GM12878 (cell line): ENCODE results near the gene SENP8. TPM values are rescaled to one million over a fixed set of nuclear protein-coding genes. Genes with fewer than 3 reads are reported as not detected.

Source experiments
- ATAC-seq: fragments of 200-7000 bp; cut with Tn5 transposase; 3 replicates; pipeline ENCODE4 v1.9.1; 2020; ENCODE audit warnings: mild to moderate bottlenecking, moderate library complexity
- BruUV-seq: library from RNA; stranded (reverse); fragments of 400-500 nt; replicated peaks from 2 replicates; lab custom pipeline; 2021; lab: Mats Ljungman, UMichigan
- CTCF ChIA-PET: fragments of 300-600 bp; sonication (Branson Sonifier 250); formaldehyde crosslinking; extraction: SDS; loops from one replicate; lab custom pipeline; 2021; ENCODE audit warnings: inconsistent platforms; lab: Yijun Ruan, JAX
- POLR2A ChIA-PET: fragments of 350-600 bp; formaldehyde crosslinking; extraction: SDS; loops from one replicate; lab custom pipeline; 2021; ENCODE audit warnings: inconsistent platforms; lab: Charles Lee
- RAD21 ChIA-PET: fragments of 300-600 bp; sonication (Branson Sonifier 250); formaldehyde crosslinking; loops from one replicate; lab custom pipeline; 2023; ENCODE audit warnings: antibody characterized with exemption; ENCODE audit not compliant: unreplicated experiment; lab: Charles Lee
- SMC1A ChIA-PET: fragments of 300-600 bp; sonication (Branson Sonifier 250); formaldehyde crosslinking; loops from one replicate; lab custom pipeline; 2023; ENCODE audit not compliant: unreplicated experiment, uncharacterized antibody; lab: Charles Lee
- DNase-seq: peaks from one replicate; pipeline ENCODE4 v3.0.0-alpha.2; 2011; ENCODE audit warnings: low read depth, low spot score
- FAIRE-seq: peaks from 3 replicates; lab custom pipeline; 2011; peaks lifted over from hg19 to GRCh38; lab: Jason Lieb, UNC
- H2AFZ ChIP-seq: 2 replicates; pipeline ENCODE4 v1.6.0; 2011; ENCODE audit warnings: low read depth, low read length, control low read depth; ENCODE audit not compliant: control insufficient read depth
- H3K27ac ChIP-seq: 2 replicates; pipeline ENCODE4 v1.5.1; 2011; ENCODE audit warnings: control low read depth; ENCODE audit not compliant: control insufficient read depth, insufficient read depth
- H3K27me3 ChIP-seq, 2 experiments: replicated peaks in 1 of 2; 2 replicates each; pipeline versions ENCODE4 v1.6.0 to v1.6.1; 2011; ENCODE audit warnings: low read length in 1 of 2; ENCODE audit not compliant: control insufficient read depth in 2 of 2, insufficient read depth in 2 of 2
- H3K36me3 ChIP-seq, 2 experiments: 2 replicates each; pipeline ENCODE4 v1.5.1; 2011; ENCODE audit warnings: low read length in 1 of 2; ENCODE audit not compliant: control insufficient read depth in 2 of 2, insufficient read depth in 2 of 2
- H3K4me1 ChIP-seq: 2 replicates; pipeline ENCODE4 v1.6.1; 2011; ENCODE audit warnings: mild to moderate bottlenecking, low read length, moderate library complexity, mixed read lengths; ENCODE audit not compliant: control insufficient read depth, insufficient read depth
- H3K4me2 ChIP-seq: 2 replicates; pipeline ENCODE4 v1.6.0; 2011; ENCODE audit warnings: control low read depth; ENCODE audit not compliant: control insufficient read depth, insufficient read depth
- H3K4me3 ChIP-seq: fragments of 200-600 bp; sonication (generic); 2 replicates; pipeline ENCODE4 v1.5.1; 2016
- H3K79me2 ChIP-seq: 2 replicates; pipeline ENCODE4 v1.6.0; 2011; ENCODE audit warnings: low read length; ENCODE audit not compliant: control insufficient read depth, insufficient read depth
- H3K9ac ChIP-seq: 2 replicates; pipeline ENCODE4 v1.8.0; 2011; ENCODE audit warnings: low read length, control low read depth, mixed read lengths; ENCODE audit not compliant: control insufficient read depth, insufficient read depth
- H3K9me3 ChIP-seq: replicated peaks from 3 replicates; pipeline ENCODE4 v1.5.1; 2011; ENCODE audit warnings: mild to moderate bottlenecking, low read length; ENCODE audit not compliant: control insufficient read depth, insufficient read depth
- H4K20me1 ChIP-seq: 2 replicates; pipeline ENCODE4 v1.6.0; 2011; ENCODE audit not compliant: control insufficient read depth, insufficient read depth
- ATF7 ChIP-seq: fragments of 450-650 bp; IDR thresholded peaks from 2 replicates; pipeline ENCODE4 v1.6.1; 2016; ENCODE audit warnings: low read depth, mild to moderate bottlenecking
- BCL11A ChIP-seq: IDR thresholded peaks from 2 replicates; pipeline ENCODE4 v1.6.1; 2011; ENCODE audit warnings: low read depth, low read length
- FOS ChIP-seq: IDR thresholded peaks from 3 replicates; pipeline ENCODE4 v1.6.1; 2011; ENCODE audit warnings: borderline replicate concordance; ENCODE audit not compliant: insufficient read length; ENCODE audit errors: extremely low read depth
- FOXM1 ChIP-seq: IDR thresholded peaks from 2 replicates; pipeline ENCODE4 v1.6.1; 2012; ENCODE audit warnings: low read depth, mild to moderate bottlenecking, inconsistent platforms, low read length, moderate library complexity
- IKZF1 ChIP-seq: fragments of 450-650 bp; conservative IDR thresholded peaks from 2 replicates; pipeline ENCODE4 v1.6.1; 2017; ENCODE audit warnings: antibody characterized with exemption, mild to moderate bottlenecking
- MTA2 ChIP-seq: fragments of 450-650 bp; IDR thresholded peaks from 2 replicates; pipeline ENCODE4 v1.6.1; 2016; ENCODE audit warnings: low read depth, mild to moderate bottlenecking, moderate library complexity
- NFIC ChIP-seq: IDR thresholded peaks from 2 replicates; pipeline ENCODE4 v1.6.1; 2012; ENCODE audit warnings: low read depth, mild to moderate bottlenecking, inconsistent platforms, low read length, moderate library complexity
- POLR2A ChIP-seq: IDR thresholded peaks from 2 replicates; pipeline ENCODE4 v1.6.1; 2011; ENCODE audit warnings: low read depth, mild to moderate bottlenecking, low read length
- RB1 ChIP-seq: fragments of 450-650 bp; formaldehyde crosslinking; IDR thresholded peaks from 2 replicates; pipeline ENCODE4 v1.6.1; 2017; ENCODE audit warnings: mild to moderate bottlenecking, borderline replicate concordance
- SIX5 ChIP-seq: IDR thresholded peaks from 2 replicates; pipeline ENCODE4 v1.6.1; 2011; ENCODE audit warnings: mild to moderate bottlenecking, low read depth, low read length, moderate library complexity; ENCODE audit not compliant: severe bottlenecking
- STAT3 ChIP-seq: IDR thresholded peaks from 2 replicates; pipeline ENCODE4 v1.6.1; 2011; ENCODE audit warnings: low read depth, low read length, improper control_type of control experiment
- ZNF24 ChIP-seq: fragments of 450-650 bp; IDR thresholded peaks from 2 replicates; pipeline ENCODE4 v1.6.1; 2017; ENCODE audit warnings: antibody characterized with exemption, mild to moderate bottlenecking
- ZNF274 ChIP-seq: IDR thresholded peaks from one replicate; pipeline ENCODE4 v1.8.0; 2011; ENCODE audit not compliant: insufficient read length, insufficient read depth
- WGBS: methylation state at CpG from one replicate; pipeline ENCODE4 v1.1.6; 2016; ENCODE audit warnings: low lambda C conversion rate; ENCODE audit not compliant: insufficient replicate concordance, insufficient coverage; ENCODE audit errors: missing lambda C conversion rate; 5-methylcytosine and 5-hydroxymethylcytosine counted together
- in situ Hi-C: fragments of 300-500 bp; cut with MboI; formaldehyde crosslinking; loops from 9 replicates; pipeline ENCODE4 v1.14.3; 2018; ENCODE audit warnings: mixed read lengths
- intact Hi-C: fragments of 100-400 bp; cut with micrococcal nuclease; formaldehyde crosslinking; loops from one replicate; pipeline ENCODE4 v1.14.2; 2022; ENCODE audit not compliant: unreplicated experiment
- polyA plus RNA-seq, 11 experiments: library from polyadenylated mRNA; depleted of rRNA in 4 of 11; unstranded in 6 of 11; stranded (reverse) in 5 of 11; fragments of >200 nt; fragmentation: Nextera tagmentation in 4 of 11; fragmentation: Illumina TruSeq in 1 of 11; extraction: Ambion mirVana in 4 of 11; extraction: Trizol in 1 of 11; gene quantifications; 1 replicate in 1 of 11; 2 replicates in 10 of 11; pipeline versions ENCODE4 v1.2.1 to v1.2.3, GENCODE V29; 2011 to 2016; ENCODE audit warnings: inconsistent platforms in 2 of 11, missing spikeins in 2 of 11, low read depth in 1 of 11
- total RNA-seq, 4 experiments: library from RNA; depleted of rRNA in 3 of 4; stranded (reverse); fragments of >200 nt in 3 of 4; fragmentation: Illumina TruSeq in 1 of 4; extraction: Trizol in 1 of 4; gene quantifications; 2 replicates each; pipeline versions ENCODE4 v1.2.1 to v1.2.3, GENCODE V29; 2013 to 2021
- TF ChIP-seq, protein P1 (sequence below): fragments of 450-650 bp; IDR thresholded peaks from 2 replicates; pipeline ENCODE4 v1.6.1; 2017; ENCODE audit warnings: mild to moderate bottlenecking, moderate library complexity
- TF ChIP-seq, protein P2 (sequence below): fragments of 450-650 bp; conservative IDR thresholded peaks from 2 replicates; pipeline ENCODE4 v1.6.1; 2017; ENCODE audit warnings: mild to moderate bottlenecking, moderate library complexity
- TF ChIP-seq, protein P3 (sequence below): IDR thresholded peaks from 2 replicates; pipeline ENCODE4 v1.6.1; 2012; ENCODE audit warnings: low read length, inconsistent platforms

Gene SENP8
- total and polyA plus RNA-seq, 10 of the 15 experiments (the other 5 are each of a cell fraction or from before 2014, with no cell fraction given) = 0.87 to 5.6 (median 2.2) TPM

DNA sequence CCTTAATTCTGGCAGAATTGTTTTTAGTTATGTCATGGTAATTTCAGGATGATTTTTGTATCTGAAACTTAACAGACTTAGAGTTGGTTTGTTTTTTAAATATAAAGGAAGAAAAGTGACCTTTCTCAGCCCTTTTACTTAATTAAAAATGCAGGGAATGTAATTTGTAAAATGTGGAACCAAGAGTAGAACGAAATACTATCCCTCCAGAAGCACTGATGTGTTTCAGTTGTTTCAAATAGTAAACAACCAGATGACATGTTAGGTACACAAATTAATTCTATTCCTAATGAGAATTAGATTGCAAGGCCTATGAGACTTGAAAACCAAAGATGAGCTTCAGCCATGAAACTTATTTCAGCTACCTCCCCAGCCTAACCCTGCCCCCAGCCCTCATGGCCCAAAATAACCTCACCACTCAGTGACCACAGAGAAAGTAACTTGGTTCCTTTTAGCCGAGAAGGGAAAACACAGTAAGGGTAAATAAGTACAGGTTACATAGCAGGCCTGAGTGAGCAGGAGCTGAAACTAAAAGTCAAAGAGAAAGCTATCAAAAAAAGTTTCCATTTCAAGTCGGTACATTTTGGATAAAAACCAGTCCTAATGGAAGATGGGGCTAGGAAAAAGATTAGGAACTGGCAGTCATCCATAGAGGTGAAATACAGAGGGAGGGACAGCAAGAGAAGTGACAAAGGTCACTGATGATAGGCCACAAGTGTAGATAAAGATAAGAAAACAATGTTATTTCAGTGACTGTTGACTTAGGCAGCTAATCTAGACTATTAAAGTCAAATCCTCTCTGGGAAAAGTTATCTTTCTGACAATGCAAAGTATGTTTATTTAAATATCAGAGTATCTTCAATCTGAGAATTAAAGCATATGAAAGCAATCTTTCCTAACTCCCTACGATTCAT lies 23.2 kb downstream of the SENP8 start:
- WGBS = 0% methylated on average over 4 of the region's 4 CpGs
- RAD21 ChIA-PET = interaction anchor here (0.6 to 1.7 kb wide), 12 partner anchors 8 to 398 kb away, joined by 3 to 11 read pairs (median 5); partner anchors contain the start of genes MYO9A and SENP8
- H3K27me3 ChIP-seq = no peaks in the 10 kb centered on the region
- intact Hi-C loops (loop anchor here (1.0 to 5.0 kb wide), 2 partner anchors 23 to 64 kb away; partner anchors contain the start of genes MYO9A and SENP8), in situ Hi-C loops (no loop called here)
- SMC1A ChIA-PET = interaction anchor here (0.5 to 2.1 kb wide), 14 partner anchors 10 to 248 kb away, joined by 3 to 20 read pairs (median 4); partner anchors contain the start of genes MYO9A and SENP8
- CTCF ChIA-PET = interaction anchor here (0.5 to 3.1 kb wide), 7 partner anchors 12 to 361 kb away, joined by 3 to 15 read pairs (median 3); no protein-coding TSS in a partner anchor
- FAIRE-seq = peak; percentile 74
- peaks cover 20% of the 10 kb centered on the region for H3K4me1 ChIP-seq
- no peaks in the 10 kb centered on the region for H3K9me3 ChIP-seq
- H3K4me2 ChIP-seq = peak overlapping the region; percentile 97
- H4K20me1 ChIP-seq = no peaks in the 10 kb centered on the region
- H3K4me3 ChIP-seq = peak overlapping the region; percentile 34; the same call in 1 of the 2 replicates
- POLR2A ChIA-PET = interaction anchor here (0.6 to 1.5 kb wide), 7 partner anchors 10 to 1270 kb away, joined by 3 to 9 read pairs (median 4); partner anchors contain the start of genes MYO9A and SENP8
- no TSS peak for BruUV-seq
- peak overlapping the region; percentile 93 for H3K27ac ChIP-seq
- ATAC-seq = peak; percentile 100
- H2AFZ ChIP-seq = peak overlapping the region; percentile 83
- H3K9ac ChIP-seq = peak overlapping the region; percentile 67
- no peaks in the 10 kb centered on the region for H3K36me3 ChIP-seq
- H3K79me2 ChIP-seq = no peaks in the 10 kb centered on the region
- DNase-seq = peak; percentile 87
- TF ChIP-seq IKZF1 (peak; percentile 85), ATF7 (peak; percentile 82), STAT3 (no peak), MTA2 (peak; percentile 84), BCL11A (peak; percentile 95), FOXM1 (peak; percentile 94), ZNF274 (no peak), ZNF24 (no peak), SIX5 (no peak), NFIC (peak; percentile 96), FOS (no peak), POLR2A (no peak), RB1 (no peak; the same call in 1 of the 2 replicates)
- TF ChIP-seq, protein P1, sequence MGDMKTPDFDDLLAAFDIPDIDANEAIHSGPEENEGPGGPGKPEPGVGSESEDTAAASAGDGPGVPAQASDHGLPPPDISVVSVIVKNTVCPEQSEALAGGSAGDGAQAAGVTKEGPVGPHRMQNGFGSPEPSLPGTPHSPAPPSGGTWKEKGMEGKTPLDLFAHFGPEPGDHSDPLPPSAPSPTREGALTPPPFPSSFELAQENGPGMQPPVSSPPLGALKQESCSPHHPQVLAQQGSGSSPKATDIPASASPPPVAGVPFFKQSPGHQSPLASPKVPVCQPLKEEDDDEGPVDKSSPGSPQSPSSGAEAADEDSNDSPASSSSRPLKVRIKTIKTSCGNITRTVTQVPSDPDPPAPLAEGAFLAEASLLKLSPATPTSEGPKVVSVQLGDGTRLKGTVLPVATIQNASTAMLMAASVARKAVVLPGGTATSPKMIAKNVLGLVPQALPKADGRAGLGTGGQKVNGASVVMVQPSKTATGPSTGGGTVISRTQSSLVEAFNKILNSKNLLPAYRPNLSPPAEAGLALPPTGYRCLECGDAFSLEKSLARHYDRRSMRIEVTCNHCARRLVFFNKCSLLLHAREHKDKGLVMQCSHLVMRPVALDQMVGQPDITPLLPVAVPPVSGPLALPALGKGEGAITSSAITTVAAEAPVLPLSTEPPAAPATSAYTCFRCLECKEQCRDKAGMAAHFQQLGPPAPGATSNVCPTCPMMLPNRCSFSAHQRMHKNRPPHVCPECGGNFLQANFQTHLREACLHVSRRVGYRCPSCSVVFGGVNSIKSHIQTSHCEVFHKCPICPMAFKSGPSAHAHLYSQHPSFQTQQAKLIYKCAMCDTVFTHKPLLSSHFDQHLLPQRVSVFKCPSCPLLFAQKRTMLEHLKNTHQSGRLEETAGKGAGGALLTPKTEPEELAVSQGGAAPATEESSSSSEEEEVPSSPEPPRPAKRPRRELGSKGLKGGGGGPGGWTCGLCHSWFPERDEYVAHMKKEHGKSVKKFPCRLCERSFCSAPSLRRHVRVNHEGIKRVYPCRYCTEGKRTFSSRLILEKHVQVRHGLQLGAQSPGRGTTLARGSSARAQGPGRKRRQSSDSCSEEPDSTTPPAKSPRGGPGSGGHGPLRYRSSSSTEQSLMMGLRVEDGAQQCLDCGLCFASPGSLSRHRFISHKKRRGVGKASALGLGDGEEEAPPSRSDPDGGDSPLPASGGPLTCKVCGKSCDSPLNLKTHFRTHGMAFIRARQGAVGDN = no peak
- TF ChIP-seq, protein P2, sequence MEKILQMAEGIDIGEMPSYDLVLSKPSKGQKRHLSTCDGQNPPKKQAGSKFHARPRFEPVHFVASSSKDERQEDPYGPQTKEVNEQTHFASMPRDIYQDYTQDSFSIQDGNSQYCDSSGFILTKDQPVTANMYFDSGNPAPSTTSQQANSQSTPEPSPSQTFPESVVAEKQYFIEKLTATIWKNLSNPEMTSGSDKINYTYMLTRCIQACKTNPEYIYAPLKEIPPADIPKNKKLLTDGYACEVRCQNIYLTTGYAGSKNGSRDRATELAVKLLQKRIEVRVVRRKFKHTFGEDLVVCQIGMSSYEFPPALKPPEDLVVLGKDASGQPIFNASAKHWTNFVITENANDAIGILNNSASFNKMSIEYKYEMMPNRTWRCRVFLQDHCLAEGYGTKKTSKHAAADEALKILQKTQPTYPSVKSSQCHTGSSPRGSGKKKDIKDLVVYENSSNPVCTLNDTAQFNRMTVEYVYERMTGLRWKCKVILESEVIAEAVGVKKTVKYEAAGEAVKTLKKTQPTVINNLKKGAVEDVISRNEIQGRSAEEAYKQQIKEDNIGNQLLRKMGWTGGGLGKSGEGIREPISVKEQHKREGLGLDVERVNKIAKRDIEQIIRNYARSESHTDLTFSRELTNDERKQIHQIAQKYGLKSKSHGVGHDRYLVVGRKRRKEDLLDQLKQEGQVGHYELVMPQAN = no peak
- TF ChIP-seq, protein P3, sequence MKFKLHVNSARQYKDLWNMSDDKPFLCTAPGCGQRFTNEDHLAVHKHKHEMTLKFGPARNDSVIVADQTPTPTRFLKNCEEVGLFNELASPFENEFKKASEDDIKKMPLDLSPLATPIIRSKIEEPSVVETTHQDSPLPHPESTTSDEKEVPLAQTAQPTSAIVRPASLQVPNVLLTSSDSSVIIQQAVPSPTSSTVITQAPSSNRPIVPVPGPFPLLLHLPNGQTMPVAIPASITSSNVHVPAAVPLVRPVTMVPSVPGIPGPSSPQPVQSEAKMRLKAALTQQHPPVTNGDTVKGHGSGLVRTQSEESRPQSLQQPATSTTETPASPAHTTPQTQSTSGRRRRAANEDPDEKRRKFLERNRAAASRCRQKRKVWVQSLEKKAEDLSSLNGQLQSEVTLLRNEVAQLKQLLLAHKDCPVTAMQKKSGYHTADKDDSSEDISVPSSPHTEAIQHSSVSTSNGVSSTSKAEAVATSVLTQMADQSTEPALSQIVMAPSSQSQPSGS = peak; percentile 93
